HepG2 (cell line): ENCODE data around the gene QRICH2. TPM values are rescaled to one million over a fixed set of nuclear protein-coding genes. Genes with fewer than 3 reads are reported as not detected.
A peak's percentile ranks its signal among the peaks of the same experiment; 100 is the strongest.

Source experiments
- FOXO1 ChIP-seq: sonication (generic); formaldehyde crosslinking; IDR thresholded peaks from 2 replicates; pipeline ENCODE4 v1.4.0; 2020; ENCODE audit warnings: missing genetic modification reagents
- GLI4 ChIP-seq: sonication (generic); formaldehyde crosslinking; IDR thresholded peaks from 2 replicates; pipeline ENCODE4 v1.5.1; 2020; ENCODE audit warnings: missing genetic modification reagents, mild to moderate bottlenecking, moderate library complexity, borderline replicate concordance
- GPBP1L1 ChIP-seq: sonication (generic); formaldehyde crosslinking; IDR thresholded peaks from 2 replicates; pipeline ENCODE4 v1.5.0; 2020; ENCODE audit warnings: mild to moderate bottlenecking, missing genetic modification reagents
- HNF4A ChIP-seq: sonication (generic); formaldehyde crosslinking; IDR thresholded peaks from 2 replicates; pipeline ENCODE4 v1.4.0; 2020; ENCODE audit warnings: missing genetic modification reagents
- HNRNPUL1 ChIP-seq: fragments of 200-400 bp; formaldehyde crosslinking; IDR thresholded peaks from 2 replicates; pipeline ENCODE4 v1.6.1; 2017; ENCODE audit warnings: low read depth, mild to moderate bottlenecking, low read length, moderate library complexity
- HOXA5 ChIP-seq: sonication (generic); formaldehyde crosslinking; IDR thresholded peaks from 2 replicates; pipeline ENCODE4 v1.4.0; 2020; ENCODE audit warnings: missing genetic modification reagents
- JUNB ChIP-seq: sonication (generic); formaldehyde crosslinking; IDR thresholded peaks from 2 replicates; pipeline ENCODE4 v1.8.0; 2022; ENCODE audit warnings: missing genetic modification reagents, mild to moderate bottlenecking, borderline replicate concordance
- KLF9 ChIP-seq: IDR thresholded peaks from 2 replicates; pipeline ENCODE4 v1.6.1; 2016; ENCODE audit warnings: low read depth
- MLX ChIP-seq: IDR thresholded peaks from 2 replicates; pipeline ENCODE4 v1.6.1; 2016
- NFIB ChIP-seq: sonication (generic); formaldehyde crosslinking; IDR thresholded peaks from 2 replicates; pipeline ENCODE4 v1.9.0; 2021; ENCODE audit warnings: missing genetic modification reagents, mild to moderate bottlenecking, borderline replicate concordance
- NPAS2 ChIP-seq: sonication (generic); formaldehyde crosslinking; IDR thresholded peaks from 2 replicates; pipeline ENCODE4 v1.8.0; 2022; ENCODE audit warnings: mild to moderate bottlenecking, missing genetic modification reagents, borderline replicate concordance
- SCMH1 ChIP-seq: sonication (generic); formaldehyde crosslinking; IDR thresholded peaks from 2 replicates; pipeline ENCODE4 v1.9.0; 2021; ENCODE audit warnings: missing genetic modification reagents, mild to moderate bottlenecking, borderline replicate concordance
- SETDB1 ChIP-seq: sonication (generic); formaldehyde crosslinking; IDR thresholded peaks from 2 replicates; pipeline ENCODE4 v1.5.1; 2020; ENCODE audit warnings: missing genetic modification reagents, mild to moderate bottlenecking, borderline replicate concordance
- SNRNP70 ChIP-seq: fragments of 200-400 bp; formaldehyde crosslinking; IDR thresholded peaks from 2 replicates; pipeline ENCODE4 v1.6.1; 2017; ENCODE audit warnings: mild to moderate bottlenecking, low read depth, low read length, moderate library complexity
- SPEN ChIP-seq: sonication (generic); formaldehyde crosslinking; IDR thresholded peaks from 2 replicates; pipeline ENCODE4 v1.5.1; 2020; ENCODE audit warnings: low read depth, mild to moderate bottlenecking, missing genetic modification reagents
- U2AF1 ChIP-seq: fragments of 200-400 bp; formaldehyde crosslinking; optimal IDR thresholded peaks from 2 replicates; pipeline ENCODE3; 2017; ENCODE audit warnings: mild to moderate bottlenecking, low read depth, low read length
- WIZ ChIP-seq: sonication (generic); formaldehyde crosslinking; IDR thresholded peaks from 2 replicates; pipeline ENCODE4 v1.5.1; 2020; ENCODE audit warnings: mild to moderate bottlenecking, missing genetic modification reagents
- YEATS4 ChIP-seq: sonication (generic); formaldehyde crosslinking; IDR thresholded peaks from 2 replicates; pipeline ENCODE4 v1.4.0; 2020; ENCODE audit warnings: missing genetic modification reagents, borderline replicate concordance
- ZBTB38 ChIP-seq: sonication (generic); formaldehyde crosslinking; IDR thresholded peaks from 2 replicates; pipeline ENCODE4 v1.5.1; 2020; ENCODE audit warnings: mild to moderate bottlenecking, missing genetic modification reagents
- ZBTB49 ChIP-seq: sonication (generic); formaldehyde crosslinking; IDR thresholded peaks from 2 replicates; pipeline ENCODE4 v1.4.0; 2020; ENCODE audit warnings: missing genetic modification reagents, borderline replicate concordance
- ZNF138 ChIP-seq: sonication (generic); formaldehyde crosslinking; IDR thresholded peaks from 2 replicates; pipeline ENCODE4 v1.5.0; 2020; ENCODE audit warnings: mild to moderate bottlenecking, low read depth, missing genetic modification reagents
- ZNF251 ChIP-seq: sonication (generic); formaldehyde crosslinking; IDR thresholded peaks from 2 replicates; pipeline ENCODE4 v1.9.0; 2021; ENCODE audit warnings: mild to moderate bottlenecking, missing genetic modification reagents
- ZNF451 ChIP-seq: sonication (generic); formaldehyde crosslinking; IDR thresholded peaks from 2 replicates; pipeline ENCODE4 v1.5.0; 2020; ENCODE audit warnings: mild to moderate bottlenecking, missing genetic modification reagents
- ZNF546 ChIP-seq: sonication (generic); formaldehyde crosslinking; conservative IDR thresholded peaks from 2 replicates; pipeline ENCODE4 v1.8.1; 2023; ENCODE audit warnings: mild to moderate bottlenecking, missing genetic modification reagents
- ZNF562 ChIP-seq: sonication (generic); formaldehyde crosslinking; IDR thresholded peaks from 2 replicates; pipeline ENCODE4 v1.8.0; 2022; ENCODE audit warnings: missing genetic modification reagents, borderline replicate concordance
- ZNF580 ChIP-seq: IDR thresholded peaks from 2 replicates; pipeline ENCODE4 v1.6.1; 2016; ENCODE audit warnings: low read depth, borderline replicate concordance
- ZNF605 ChIP-seq: sonication (generic); formaldehyde crosslinking; IDR thresholded peaks from 2 replicates; pipeline ENCODE4 v1.8.0; 2022; ENCODE audit warnings: mild to moderate bottlenecking, missing genetic modification reagents
- ZNF674 ChIP-seq: sonication (generic); formaldehyde crosslinking; IDR thresholded peaks from 2 replicates; pipeline ENCODE4 v1.5.0; 2020; ENCODE audit warnings: low read depth, mild to moderate bottlenecking, missing genetic modification reagents
- ZNF83 ChIP-seq: sonication (generic); formaldehyde crosslinking; IDR thresholded peaks from 2 replicates; pipeline ENCODE4 v1.4.0; 2020; ENCODE audit warnings: missing genetic modification reagents, mild to moderate bottlenecking, borderline replicate concordance
- polyA plus RNA-seq, 8 experiments: library from polyadenylated mRNA; depleted of rRNA in 3 of 8; stranded (reverse) in 7 of 8; unstranded in 1 of 8; fragments of >200 nt; fragmentation: Illumina TruSeq in 4 of 8; extraction: Trizol in 4 of 8; gene quantifications; 2 replicates each; pipeline versions ENCODE4 v1.2.1 to v1.2.3, GENCODE V29; 2011 to 2016; ENCODE audit warnings: low read depth in 4 of 8, missing spikeins in 1 of 8, mixed read lengths in 1 of 8; ENCODE audit not compliant: insufficient read depth in 1 of 8
- total RNA-seq, 5 experiments: library from RNA; depleted of rRNA; stranded (reverse); fragments of >200 nt; fragmentation: Illumina TruSeq; extraction: Trizol; gene quantifications; 2 replicates each; pipeline ENCODE4 v1.2.3, GENCODE V29; 2016; ENCODE audit warnings: low read depth in 1 of 5

Gene QRICH2
- total and polyA plus RNA-seq, 2 of the 13 experiments (the other 11 are each of a cell fraction or from before 2014, with no cell fraction given): 3.7 to 5.7 TPM

- TF ChIP-seq ZBTB38 (CRISPR knock-in tag) (no peak), HNRNPUL1 (peak; percentile 94), U2AF1 (no peak), WIZ (CRISPR knock-in tag) (no peak), KLF9 (CRISPR knock-in tag) (peak; percentile 58; the same call in 1 of the 2 replicates), SETDB1 (no peak), ZNF674 (CRISPR knock-in tag) (no peak), FOXO1 (0 out of 2 replicates have a peak, but pooled peaks have one; percentile 35), MLX (CRISPR knock-in tag) (peak; percentile 57), ZNF451 (CRISPR knock-in tag) (no peak), ZNF138 (CRISPR knock-in tag) (no peak), NPAS2 (CRISPR knock-in tag) (no peak), SCMH1 (CRISPR knock-in tag) (no peak), HNF4A (CRISPR knock-in tag) (peak; percentile 59), GLI4 (CRISPR knock-in tag) (peak; percentile 49; the same call in 1 of the 2 replicates), ZNF546 (CRISPR knock-in tag) (no peak), GPBP1L1 (CRISPR knock-in tag) (no peak), SPEN (CRISPR knock-in tag) (0 out of 2 replicates have a peak, but pooled peaks have one; percentile 38), SNRNP70 (no peak), ZBTB49 (CRISPR knock-in tag) (no peak), YEATS4 (no peak), ZNF605 (no peak), JUNB (CRISPR knock-in tag) (peak; percentile 56; the same call in 1 of the 2 replicates), ZNF580 (CRISPR knock-in tag) (peak; percentile 38; the same call in 1 of the 2 replicates), HOXA5 (0 out of 2 replicates have a peak, but pooled peaks have one; percentile 45), ZNF83 (no peak), ZNF251 (CRISPR knock-in tag) (no peak), NFIB (no peak), ZNF562 (CRISPR knock-in tag) (no peak)
Measured at GRCh38 chr17:76237859-76238313, 70.2 kb downstream of the QRICH2 start (continued).
